PC-3 (cell line): ENCODE measurements around the gene CD48. TPM values are rescaled to one million over a fixed set of nuclear protein-coding genes. Genes with fewer than 3 reads are reported as not detected.

Source experiments
- ATAC-seq: fragments of 200-7000 bp; cut with Tn5 transposase; 2 replicates; pipeline ENCODE4 v1.9.1; 2020; ENCODE audit warnings: mild to moderate bottlenecking, moderate library complexity
- BruUV-seq: library from RNA; stranded (reverse); fragments of 400-500 nt; replicated peaks from 2 replicates; lab custom pipeline; 2021; lab: Mats Ljungman, UMichigan
- CTCF ChIA-PET: fragments of 300-600 bp; sonication (Branson Sonifier 250); formaldehyde crosslinking; loops from one replicate; lab custom pipeline; 2022; ENCODE audit warnings: antibody characterized with exemption; lab: Charles Lee
- POLR2A ChIA-PET: fragments of 300-600 bp; sonication (Branson Sonifier 250); formaldehyde crosslinking; loops from one replicate; lab custom pipeline; 2022; ENCODE audit warnings: antibody characterized with exemption; ENCODE audit not compliant: unreplicated experiment; lab: Charles Lee
- DNase-seq: peaks from one replicate; pipeline ENCODE4 v3.0.0-alpha.2; 2015
- H2AFZ ChIP-seq: fragments of 300-600 bp; sonication (generic); 2 replicates; pipeline ENCODE4 v1.6.0; 2016; ENCODE audit warnings: antibody characterized with exemption, low read length
- H3F3A ChIP-seq: fragments of 300-600 bp; sonication (generic); one replicate; pipeline ENCODE4 v1.6.0; 2017; ENCODE audit warnings: antibody characterized with exemption, low read length, control low read depth, mild to moderate bottlenecking; ENCODE audit not compliant: unreplicated experiment
- H3K27ac ChIP-seq: fragments of 300-600 bp; sonication (generic); 2 replicates; pipeline ENCODE4 v1.5.1; 2016; ENCODE audit warnings: mild to moderate bottlenecking, low read length
- H3K27me3 ChIP-seq: fragments of 300-600 bp; sonication (generic); 2 replicates; pipeline ENCODE4 v1.6.1; 2016; ENCODE audit warnings: low read length, mixed read lengths
- H3K36me3 ChIP-seq: fragments of 300-600 bp; sonication (generic); 2 replicates; pipeline ENCODE4 v1.6.1; 2016; ENCODE audit warnings: low read depth, mixed run types, low read length, mixed read lengths
- H3K4me1 ChIP-seq: fragments of 300-600 bp; sonication (generic); 2 replicates; pipeline ENCODE4 v1.5.1; 2016; ENCODE audit warnings: low read length; ENCODE audit not compliant: insufficient read depth
- H3K4me2 ChIP-seq: fragments of 300-600 bp; sonication (generic); 2 replicates; pipeline ENCODE4 v1.6.0; 2016; ENCODE audit warnings: low read length
- H3K4me3 ChIP-seq: fragments of 300-600 bp; sonication (generic); 2 replicates; pipeline ENCODE4 v1.5.1; 2016; ENCODE audit warnings: mild to moderate bottlenecking, low read length, mixed read lengths
- H3K79me2 ChIP-seq: fragments of 300-600 bp; sonication (generic); 2 replicates; pipeline ENCODE4 v1.6.1; 2017; ENCODE audit warnings: low read length, mixed read lengths
- H3K9ac ChIP-seq: fragments of 300-600 bp; sonication (generic); 2 replicates; pipeline ENCODE4 v1.6.0; 2016; ENCODE audit warnings: mild to moderate bottlenecking, low read length
- H3K9me2 ChIP-seq: fragments of 300-600 bp; sonication (generic); replicated peaks from 2 replicates; pipeline ENCODE4 v1.6.1; 2016; ENCODE audit warnings: mixed run types, low read length, mixed read lengths
- H3K9me3 ChIP-seq: fragments of 300-600 bp; sonication (generic); 2 replicates; pipeline ENCODE4 v1.6.1; 2016; ENCODE audit warnings: low read length, mixed read lengths
- H4K20me1 ChIP-seq: fragments of 300-600 bp; sonication (generic); 2 replicates; pipeline ENCODE4 v1.6.1; 2016; ENCODE audit warnings: low read length, mixed read lengths
- EZH2 ChIP-seq: fragments of 300-600 bp; sonication (generic); IDR thresholded peaks from one replicate; pipeline ENCODE4 v1.6.1; 2017; ENCODE audit warnings: antibody characterized with exemption, mild to moderate bottlenecking, low read length; ENCODE audit not compliant: unreplicated experiment
- EZH2phosphoT487 ChIP-seq: fragments of 300-600 bp; sonication (generic); IDR thresholded peaks from 2 replicates; pipeline ENCODE4 v1.6.1; 2018; ENCODE audit warnings: mild to moderate bottlenecking, antibody characterized with exemption, low read length, borderline replicate concordance
- intact Hi-C: fragments of 100-400 bp; cut with micrococcal nuclease; formaldehyde crosslinking; loops from 2 replicates; pipeline ENCODE4 v1.9.0; 2023
- total RNA-seq: library from RNA; depleted of rRNA; stranded (reverse); fragments of >200 nt; gene quantifications from 2 replicates; pipeline ENCODE4 v1.2.3, GENCODE V29; 2014
- TF ChIP-seq, protein P1 (sequence below): fragments of 300-600 bp; sonication (generic); conservative IDR thresholded peaks from 2 replicates; pipeline ENCODE4 v1.5.1; 2017; ENCODE audit warnings: antibody characterized with exemption, low read depth, mild to moderate bottlenecking, low read length

CD48 gene
- total RNA-seq, 1 experiment from 2014 or later, result not detected

DNA sequence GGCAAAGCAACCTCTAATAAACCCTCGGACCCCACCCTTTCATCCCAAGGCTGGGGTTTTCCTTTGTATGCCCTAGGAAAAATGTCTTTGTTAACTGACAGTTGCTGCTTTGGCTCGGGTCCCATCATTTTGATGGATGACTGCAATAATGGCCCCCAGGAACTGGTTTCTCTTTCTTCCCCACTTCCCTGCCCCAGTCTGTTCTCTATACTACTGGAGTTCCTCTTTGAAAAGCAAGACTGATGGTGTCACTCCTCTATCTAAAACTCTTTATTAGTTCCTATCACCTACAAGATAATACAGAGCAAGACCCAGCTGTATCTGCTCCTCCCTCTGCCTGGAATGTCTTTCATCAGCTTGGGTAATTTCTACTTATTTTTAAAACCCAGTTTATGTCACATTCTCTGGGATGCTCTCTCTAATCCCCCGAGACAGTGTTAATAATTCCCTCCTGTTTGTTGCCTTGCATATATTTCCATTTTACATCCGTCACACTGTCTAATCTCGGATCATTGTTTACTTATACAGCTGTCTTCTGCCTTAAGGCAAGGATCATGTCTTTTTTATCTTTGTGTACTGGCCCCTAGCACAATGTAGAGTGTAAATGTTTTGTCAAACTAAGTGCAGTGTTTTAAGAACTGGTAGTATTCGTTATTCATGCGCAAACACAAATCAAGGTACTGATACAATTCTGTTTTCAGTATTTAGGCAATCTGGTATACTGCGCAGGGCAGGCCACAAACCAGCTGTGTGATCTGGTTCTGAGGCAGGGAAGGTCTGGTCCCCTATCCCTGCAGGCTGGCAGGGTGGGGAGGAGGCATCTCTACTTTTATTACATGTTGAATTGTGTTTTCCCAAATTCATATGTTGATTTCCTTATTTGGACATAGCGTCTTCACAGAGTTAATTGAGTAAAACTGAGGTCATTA is 80.8 kb downstream of the CD48 start:
- Histone ChIP-seq H3K4me2 (no peak overlapping the region), H3K4me1 (no peaks in the 10 kb centered on the region), H3K9me2 (no peaks in the 10 kb centered on the region), H3K27me3 (peaks cover 89% of the 10 kb centered on the region), H3K36me3 (no peaks in the 10 kb centered on the region), H3K9ac (no peak overlapping the region), H3K79me2 (no peaks in the 10 kb centered on the region), H3K27ac (no peak overlapping the region), H3K9me3 (no peaks in the 10 kb centered on the region), H3F3A (no peaks in the 10 kb centered on the region), H4K20me1 (no peaks in the 10 kb centered on the region), H3K4me3 (no peak overlapping the region), H2AFZ (no peak overlapping the region)
- intact Hi-C loops, result no loop called here
- BruUV-seq, result no TSS peak
- ChIA-PET POLR2A (no interaction called here), CTCF (no interaction called here)
- DNase-seq (no peak), ATAC-seq (no peak)
- TF ChIP-seq, protein P1, sequence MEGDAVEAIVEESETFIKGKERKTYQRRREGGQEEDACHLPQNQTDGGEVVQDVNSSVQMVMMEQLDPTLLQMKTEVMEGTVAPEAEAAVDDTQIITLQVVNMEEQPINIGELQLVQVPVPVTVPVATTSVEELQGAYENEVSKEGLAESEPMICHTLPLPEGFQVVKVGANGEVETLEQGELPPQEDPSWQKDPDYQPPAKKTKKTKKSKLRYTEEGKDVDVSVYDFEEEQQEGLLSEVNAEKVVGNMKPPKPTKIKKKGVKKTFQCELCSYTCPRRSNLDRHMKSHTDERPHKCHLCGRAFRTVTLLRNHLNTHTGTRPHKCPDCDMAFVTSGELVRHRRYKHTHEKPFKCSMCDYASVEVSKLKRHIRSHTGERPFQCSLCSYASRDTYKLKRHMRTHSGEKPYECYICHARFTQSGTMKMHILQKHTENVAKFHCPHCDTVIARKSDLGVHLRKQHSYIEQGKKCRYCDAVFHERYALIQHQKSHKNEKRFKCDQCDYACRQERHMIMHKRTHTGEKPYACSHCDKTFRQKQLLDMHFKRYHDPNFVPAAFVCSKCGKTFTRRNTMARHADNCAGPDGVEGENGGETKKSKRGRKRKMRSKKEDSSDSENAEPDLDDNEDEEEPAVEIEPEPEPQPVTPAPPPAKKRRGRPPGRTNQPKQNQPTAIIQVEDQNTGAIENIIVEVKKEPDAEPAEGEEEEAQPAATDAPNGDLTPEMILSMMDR, result no peak
- TF ChIP-seq EZH2phosphoT487 (no peak), EZH2 (no peak)

DNA sequence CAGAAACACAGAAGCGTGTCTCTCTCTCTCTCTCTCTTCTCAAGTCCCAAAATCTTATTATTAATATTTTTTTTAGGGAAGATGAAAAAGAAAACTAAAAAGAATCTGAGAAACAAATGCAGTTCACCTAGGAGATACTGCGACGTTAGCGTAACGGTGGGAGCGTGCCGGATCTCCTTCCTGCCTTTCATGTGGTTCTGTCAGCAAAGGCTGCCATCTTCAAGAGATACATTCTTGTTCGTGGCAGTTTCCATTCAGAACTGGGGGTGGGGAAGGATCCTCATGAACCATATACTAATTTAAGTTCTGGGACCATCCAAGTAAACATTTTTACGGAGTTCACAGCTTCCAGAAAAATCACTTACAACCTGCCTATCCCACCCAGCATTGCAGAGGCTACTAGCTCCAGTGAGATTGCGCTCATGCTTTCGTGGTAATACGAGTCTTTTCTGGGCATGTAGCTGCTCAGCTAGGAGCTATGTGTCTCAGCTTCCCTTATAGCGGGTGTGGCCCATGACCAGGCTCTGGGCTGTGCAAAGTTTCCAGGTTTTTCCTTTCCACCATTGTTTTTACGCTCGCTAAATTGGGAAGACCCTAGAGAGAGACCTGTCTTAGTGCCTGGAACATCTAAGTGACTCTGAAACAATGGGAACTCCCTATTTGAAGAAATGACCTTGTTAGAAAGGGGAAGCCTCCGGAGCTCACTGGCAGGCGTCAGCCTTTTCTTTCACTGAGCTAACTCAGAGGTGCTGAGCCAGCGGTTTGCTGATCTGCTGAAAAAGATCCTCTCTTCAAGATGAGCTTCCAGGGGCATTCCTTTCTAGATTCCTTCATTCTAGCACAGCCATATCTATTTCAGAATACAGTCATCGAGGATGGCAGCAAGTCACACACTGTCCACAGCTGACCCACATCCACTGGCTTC is 82.1 kb downstream of the CD48 start:
- peaks cover 91% of the 10 kb centered on the region for H3K27me3 ChIP-seq
- CTCF ChIA-PET, result no interaction called here
- no peak overlapping the region for H3K27ac ChIP-seq
- no peaks in the 10 kb centered on the region for H3F3A ChIP-seq
- no peak overlapping the region for H3K9ac ChIP-seq
- no peak for ATAC-seq
- no peaks in the 10 kb centered on the region for H3K4me1 ChIP-seq
- no peak overlapping the region for H2AFZ ChIP-seq
- H3K9me2 ChIP-seq, result no peaks in the 10 kb centered on the region
- intact Hi-C loops, result no loop called here
- POLR2A ChIA-PET, result no interaction called here
- no peaks in the 10 kb centered on the region for H3K9me3 ChIP-seq
- no peaks in the 10 kb centered on the region for H4K20me1 ChIP-seq
- DNase-seq, result no peak
- TF ChIP-seq EZH2phosphoT487 (no peak), EZH2 (no peak)
- TF ChIP-seq, protein P1, result no peak
- H3K79me2 ChIP-seq, result no peaks in the 10 kb centered on the region
- no TSS peak for BruUV-seq
- no peaks in the 10 kb centered on the region for H3K36me3 ChIP-seq
- no peak overlapping the region for H3K4me3 ChIP-seq
- H3K4me2 ChIP-seq, result no peak overlapping the region
